Measurements from ENCODE around the gene LRRC59.
A peak's percentile ranks its signal among the peaks of the same experiment; 100 is the strongest.

LRRC59 gene

GRCh38 chr17:50358177-50358576 lies 39.1 kb downstream of the LRRC59 start:
- CTCF ChIA-PET: no interaction called here
- POLR2A ChIA-PET (ENCODE audit: low non-redundant PET): no interaction called here
- DNase-seq (ENCODE audit: low spot score): no peak
- H3K27ac ChIP-seq: peak overlapping the region; percentile 50
- no peak for TF ChIP-seq CTCF (conservative IDR thresholded peaks at IDR 0.05; ENCODE audit: low read depth)

GRCh38 chr17:50356892-50357510 lies 40.3 kb downstream of the LRRC59 start:
- H3K27ac ChIP-seq: 0 out of 2 replicates have a peak overlapping the region, but pooled peaks have one; percentile 6
- no peak for DNase-seq (ENCODE audit: low spot score)
- ChIA-PET CTCF (no interaction called here), POLR2A (ENCODE audit: low non-redundant PET) (no interaction called here)
- TF ChIP-seq CTCF (conservative IDR thresholded peaks at IDR 0.05; ENCODE audit: low read depth): no peak

- ChIA-PET CTCF (no interaction called here), POLR2A (ENCODE audit: low non-redundant PET) (no interaction called here)
- no peak for TF ChIP-seq CTCF (conservative IDR thresholded peaks at IDR 0.05; ENCODE audit: low read depth)
- no peak for DNase-seq (ENCODE audit: low spot score)
- H3K27ac ChIP-seq: peak overlapping the region; percentile 28; the same call in 1 of the 2 replicates
Measured at GRCh38 chr17:50356418-50356817, 40.9 kb downstream of the LRRC59 start.

- POLR2A ChIA-PET (ENCODE audit: low non-redundant PET): no interaction called here
- peak overlapping the region; percentile 28 for H3K27ac ChIP-seq
- DNase-seq (ENCODE audit: low spot score): no peak
- CTCF ChIA-PET: no interaction called here
- no peak for TF ChIP-seq CTCF (conservative IDR thresholded peaks at IDR 0.05; ENCODE audit: low read depth)
Measured at GRCh38 chr17:50355701-50356341, 41.5 kb downstream of the LRRC59 start.

- H3K27ac ChIP-seq: peak overlapping the region; percentile 28
- ChIA-PET POLR2A (ENCODE audit: low non-redundant PET) (no interaction called here), CTCF (no interaction called here)
- DNase-seq (ENCODE audit: low spot score): no peak
- TF ChIP-seq CTCF (conservative IDR thresholded peaks at IDR 0.05; ENCODE audit: low read depth): no peak
Measured at GRCh38 chr17:50355336-50355700, 42.0 kb downstream of the LRRC59 start.

GRCh38 chr17:50354776-50355175 lies 42.5 kb downstream of the LRRC59 start:
- H3K27ac ChIP-seq: peak overlapping the region; percentile 28; the same call in 1 of the 2 replicates
- no peak for DNase-seq (ENCODE audit: low spot score)
- TF ChIP-seq CTCF (conservative IDR thresholded peaks at IDR 0.05; ENCODE audit: low read depth): no peak
- POLR2A ChIA-PET (ENCODE audit: low non-redundant PET): no interaction called here
- CTCF ChIA-PET: no interaction called here

Measured in RWPE1 (cell line).